Femur (tissue), 1 donor: ENCODE measurements around the gene P2RX7.
A peak's percentile ranks its signal among the peaks of the same experiment; 100 is the strongest.

Experiments used
- DNase-seq: peaks from one replicate; pipeline ENCODE4 v3.0.0-alpha.2; 2017

The P2RX7 gene

DNA sequence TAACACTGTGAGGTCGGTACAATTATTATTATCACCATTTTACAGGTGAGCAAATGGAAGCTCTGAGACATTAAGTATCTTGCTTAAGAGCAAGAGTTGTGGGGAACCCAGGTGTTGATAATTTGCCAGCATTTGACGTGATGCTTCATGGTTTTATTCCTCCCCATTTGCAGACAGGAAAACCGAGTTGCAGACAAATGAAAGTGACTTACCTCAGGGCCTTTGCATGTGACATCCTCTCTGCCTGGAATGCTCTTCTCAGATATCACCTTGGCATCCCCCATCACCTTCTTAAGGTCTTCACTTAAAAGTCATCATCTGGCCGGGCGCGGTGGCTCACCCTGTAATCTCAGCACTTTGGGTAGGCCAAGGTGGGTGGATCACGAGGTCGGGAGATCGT lies 21.0 kb upstream of the P2RX7 start:
- DNase-seq, result no peak

DNA sequence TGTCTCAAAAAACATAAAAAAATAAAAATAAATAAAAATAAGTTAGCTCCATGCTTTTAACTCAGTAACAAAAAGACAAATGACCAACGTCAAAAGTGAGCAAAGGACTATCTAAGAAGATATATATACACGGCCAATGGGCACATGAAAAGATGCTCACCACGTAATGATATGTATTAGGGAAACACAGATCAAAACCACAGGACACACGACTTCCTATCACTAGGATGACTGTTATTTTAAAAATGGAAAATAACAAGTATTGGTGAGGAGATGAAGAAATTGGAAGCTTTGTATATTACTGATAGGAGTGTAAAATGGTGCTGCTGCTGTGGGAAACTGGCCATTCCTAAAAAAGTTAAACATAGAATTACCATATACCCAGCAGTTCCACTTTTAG lies 20.2 kb upstream of the P2RX7 start:
- no peak for DNase-seq

DNA sequence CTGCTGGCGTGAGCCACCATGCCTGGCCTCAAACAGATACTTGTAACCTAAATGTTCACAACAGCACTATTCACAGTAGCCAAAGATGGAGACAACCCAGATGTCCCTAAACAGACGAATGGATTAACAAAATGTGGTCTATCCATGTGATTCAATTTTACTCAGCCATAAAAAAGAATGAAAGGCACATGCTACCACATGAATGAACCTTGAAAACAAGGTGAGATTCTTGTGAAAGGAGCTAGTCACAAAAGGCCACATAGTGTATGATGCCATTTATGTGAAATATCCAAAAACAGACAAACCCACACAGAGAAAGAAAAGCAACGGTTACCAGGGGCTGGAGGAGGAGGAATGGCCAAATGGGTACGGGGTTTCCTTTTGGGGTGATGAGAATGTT lies 19.6 kb upstream of the P2RX7 start:
- no peak for DNase-seq

DNA sequence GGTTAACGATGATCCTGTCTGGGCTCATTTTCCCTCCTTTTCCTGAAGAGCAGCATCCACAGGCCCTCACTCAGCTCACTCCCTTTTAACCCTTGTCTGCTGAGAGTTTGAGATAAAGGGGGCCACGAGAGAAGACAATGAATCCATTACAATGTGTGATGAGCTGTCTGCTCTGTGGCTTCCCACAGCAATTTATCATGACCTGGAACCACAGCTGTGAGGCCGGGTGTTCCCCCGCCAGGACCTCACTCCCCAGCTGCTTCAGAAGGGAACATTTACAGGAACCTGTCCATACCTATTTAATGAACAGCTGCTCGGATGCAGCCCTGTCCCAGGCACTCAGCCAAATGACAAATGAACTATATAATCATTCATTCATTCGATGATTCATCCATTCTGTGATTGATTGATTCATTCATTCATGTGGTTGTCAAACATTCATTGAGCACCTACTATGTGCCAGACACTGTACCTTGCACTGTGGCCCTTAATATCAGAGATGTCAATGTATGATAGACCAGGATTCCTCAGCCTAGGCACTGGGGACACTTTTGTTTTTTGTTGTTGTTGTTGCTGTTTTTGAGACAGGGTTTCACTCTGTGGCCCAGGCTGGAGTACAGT lies 18.5 kb upstream of the P2RX7 start:
- no peak for DNase-seq

DNA sequence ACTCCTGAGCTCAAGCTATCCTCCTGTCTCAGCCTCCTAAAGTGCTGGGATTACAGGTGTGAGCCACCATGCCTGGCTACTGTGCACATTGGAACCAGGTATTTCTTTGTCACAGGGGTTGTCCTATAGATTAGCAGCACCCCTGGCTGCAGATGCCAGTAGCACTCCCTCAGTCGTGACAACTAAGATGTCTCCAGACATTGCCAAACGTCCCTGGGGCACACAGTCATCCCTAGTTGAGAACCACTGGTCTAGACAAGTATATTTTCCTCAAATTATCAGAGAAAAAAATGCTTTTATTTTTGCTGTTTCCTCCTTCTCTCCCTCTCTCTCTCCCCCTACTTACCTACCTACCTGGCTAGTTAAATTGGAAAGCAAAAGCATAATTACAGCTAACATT lies 17.9 kb upstream of the P2RX7 start:
- DNase-seq, result no peak

DNA sequence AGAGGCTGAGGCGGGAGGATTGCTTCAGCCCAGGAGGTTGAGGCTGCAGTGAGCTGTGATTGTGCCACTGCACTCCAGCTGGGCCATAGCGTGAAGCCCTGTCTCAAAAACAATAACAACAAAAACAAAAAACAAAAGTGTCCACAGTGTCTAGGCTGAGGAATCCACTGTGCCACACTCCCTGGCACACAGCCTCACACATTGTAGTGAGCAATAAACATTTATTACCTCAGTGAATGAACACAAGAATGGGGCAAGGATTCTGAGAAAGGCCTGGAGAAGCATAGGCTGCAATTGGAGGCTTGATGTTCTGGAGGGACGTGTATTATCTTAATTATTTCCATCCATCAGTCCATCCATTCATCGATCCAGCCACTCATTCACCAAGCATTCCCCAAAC lies 17.1 kb upstream of the P2RX7 start:
- no peak for DNase-seq

DNA sequence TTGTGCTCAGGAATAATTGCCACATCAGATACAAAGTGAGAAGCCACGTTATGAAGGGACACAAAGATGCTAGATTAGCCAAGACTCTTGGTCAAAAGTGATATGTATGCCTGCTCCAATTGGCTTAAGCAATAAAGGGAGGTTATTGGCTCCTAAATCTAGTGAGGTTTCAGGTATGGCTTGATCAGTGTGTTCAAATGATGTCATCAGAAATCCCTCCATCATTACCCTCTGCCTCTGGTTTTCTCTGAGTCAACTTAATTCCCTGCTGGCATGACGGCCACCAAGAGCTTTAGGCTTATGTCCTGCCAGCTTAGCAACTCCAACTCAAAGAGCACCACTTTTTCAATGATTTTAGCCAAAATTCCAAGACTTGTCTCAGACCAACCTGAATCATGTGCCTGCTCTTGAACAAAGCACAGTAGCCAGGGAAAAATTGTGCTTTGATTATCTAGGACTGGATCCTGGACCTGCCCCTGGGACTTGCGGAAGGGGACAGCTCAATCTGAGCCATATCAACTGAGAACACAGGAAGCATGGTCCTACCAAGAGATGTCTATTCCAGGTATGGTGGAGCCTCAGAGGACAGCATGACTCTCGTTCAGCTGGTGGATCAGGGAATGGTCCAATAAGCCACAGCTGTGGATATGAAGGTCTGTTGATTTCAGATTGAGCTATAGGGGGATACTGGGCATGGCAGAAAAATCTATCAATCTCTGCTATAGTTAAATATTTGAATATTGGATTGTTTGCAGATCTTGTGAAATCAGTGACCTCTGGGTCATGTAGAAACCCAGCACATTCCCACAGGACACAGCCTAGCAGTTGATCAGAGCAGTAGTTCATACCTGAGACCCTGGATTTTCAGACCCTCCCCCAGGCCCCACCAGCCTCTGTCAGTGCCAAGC lies 16.1 kb upstream of the P2RX7 start:
- DNase-seq, result no peak

DNA sequence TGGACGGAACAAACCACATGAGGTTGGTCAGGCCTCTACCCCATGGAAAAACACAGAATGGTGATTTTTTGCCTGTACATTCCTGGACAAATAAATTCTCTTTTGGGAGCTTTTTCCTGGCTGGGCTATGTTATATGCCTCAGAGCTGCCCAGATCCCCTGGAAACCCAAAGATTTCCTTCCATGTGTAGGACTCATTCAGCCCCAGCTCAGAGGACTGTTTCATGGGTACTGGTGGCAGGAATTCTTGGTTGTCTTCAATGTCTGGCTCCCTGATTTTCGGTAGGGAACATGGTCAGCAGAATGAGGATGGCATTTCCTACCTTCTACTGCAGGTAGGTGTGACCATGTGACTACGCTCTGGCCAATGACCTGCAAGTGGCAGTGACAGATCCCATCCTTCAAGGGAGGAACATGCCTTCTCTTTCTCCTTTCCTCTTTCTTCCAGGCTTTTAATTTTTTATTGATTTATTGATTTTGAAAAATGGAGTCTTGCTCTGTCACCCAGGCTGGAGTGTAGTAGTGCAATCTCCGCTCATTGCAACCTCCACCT lies 15.4 kb upstream of the P2RX7 start:
- no peak for DNase-seq

DNA sequence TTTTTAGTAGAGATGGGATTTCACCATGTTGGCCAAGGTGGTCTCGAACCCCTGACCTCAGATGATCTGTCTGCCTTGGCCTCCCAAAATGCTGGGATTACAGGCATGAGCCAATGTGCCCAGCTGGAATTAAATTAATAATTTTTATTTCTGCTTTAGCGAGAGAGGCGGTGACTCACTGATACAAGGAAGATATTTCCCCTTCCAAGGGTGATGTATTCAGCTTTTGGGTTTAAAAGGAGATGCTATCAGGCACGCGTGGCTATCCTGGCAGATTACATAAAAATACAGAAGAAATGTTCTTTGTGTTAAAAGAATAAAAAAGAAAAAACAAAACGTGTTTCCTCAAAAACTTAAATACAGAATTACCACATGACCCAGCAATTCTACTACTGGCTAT lies 12.4 kb upstream of the P2RX7 start:
- no peak for DNase-seq

DNA sequence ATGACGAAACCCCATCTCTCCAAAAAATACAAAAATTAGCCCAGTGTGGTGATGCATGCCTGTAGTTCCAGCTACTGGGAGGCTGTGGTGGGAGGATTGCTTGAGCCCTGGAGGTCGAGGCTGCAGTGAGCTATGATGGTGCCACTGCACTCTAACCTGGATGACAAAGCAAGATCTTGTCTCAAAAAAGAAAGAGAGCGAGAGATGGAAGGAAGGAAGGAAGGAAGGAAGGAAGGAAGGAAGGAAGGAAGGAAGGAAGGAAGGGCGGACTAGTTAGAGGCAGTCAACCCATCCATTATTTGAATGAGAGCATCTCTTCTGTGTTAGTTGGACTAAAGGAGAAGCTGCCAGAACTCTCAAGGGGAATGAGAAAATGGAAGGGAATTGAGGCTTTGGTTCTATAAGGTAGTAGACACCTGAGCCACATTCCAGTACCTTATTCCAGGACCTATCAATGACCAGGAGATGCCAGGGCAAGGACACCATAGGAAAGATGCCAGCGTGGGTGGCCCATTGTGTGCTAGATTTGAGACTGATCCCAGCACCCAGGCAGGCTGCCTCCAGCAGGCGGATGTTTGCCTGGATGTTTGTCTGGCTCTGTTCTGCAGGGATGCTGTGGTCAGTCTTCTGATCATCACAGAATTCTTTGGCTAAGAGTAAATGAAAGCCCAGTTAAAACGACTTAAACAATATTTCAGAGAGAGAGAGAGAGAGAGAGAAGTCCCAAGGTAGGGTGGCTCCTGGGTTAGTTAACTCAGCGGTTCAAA lies 11.5 kb upstream of the P2RX7 start:
- DNase-seq, result no peak

DNA sequence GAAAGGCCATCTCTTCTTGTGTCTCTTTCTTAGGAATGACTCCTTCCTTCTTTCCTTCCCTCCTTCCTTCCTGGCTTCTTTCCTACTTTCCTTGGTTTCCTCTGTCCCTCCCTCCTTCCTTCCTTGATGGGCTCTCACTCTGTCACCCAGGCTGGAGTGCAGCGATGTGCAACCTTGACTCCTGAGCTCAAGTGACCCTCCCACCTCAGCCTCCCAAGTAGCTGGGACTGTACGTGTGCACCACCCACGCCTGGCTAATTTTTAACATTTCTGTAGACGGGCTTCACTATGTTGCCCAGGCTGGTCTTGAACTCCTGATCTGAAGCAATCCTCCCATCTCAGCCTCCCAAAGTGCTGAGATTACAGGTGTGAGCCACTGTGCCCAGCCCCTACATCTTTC lies 10.9 kb upstream of the P2RX7 start:
- DNase-seq, result no peak

DNA sequence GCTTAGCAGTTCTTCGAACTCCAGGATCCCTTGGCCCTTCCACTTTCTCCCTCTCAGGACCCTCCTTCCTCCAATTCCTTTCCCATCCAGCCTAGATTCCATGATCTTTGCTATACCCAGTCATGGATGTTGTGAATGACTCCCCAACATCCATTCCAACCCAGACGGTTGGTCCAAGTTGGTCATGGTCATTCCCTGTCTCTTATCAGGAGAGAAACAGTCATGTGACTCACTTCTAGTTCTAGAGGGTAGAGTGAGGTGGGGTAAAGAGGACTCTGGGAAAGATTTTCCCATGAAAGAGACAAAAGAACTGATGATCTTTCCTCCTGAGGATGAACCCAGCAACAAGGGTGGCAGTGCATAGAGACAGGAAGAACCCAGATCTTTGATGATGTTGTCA lies 9.2 kb upstream of the P2RX7 start:
- no peak for DNase-seq

DNA sequence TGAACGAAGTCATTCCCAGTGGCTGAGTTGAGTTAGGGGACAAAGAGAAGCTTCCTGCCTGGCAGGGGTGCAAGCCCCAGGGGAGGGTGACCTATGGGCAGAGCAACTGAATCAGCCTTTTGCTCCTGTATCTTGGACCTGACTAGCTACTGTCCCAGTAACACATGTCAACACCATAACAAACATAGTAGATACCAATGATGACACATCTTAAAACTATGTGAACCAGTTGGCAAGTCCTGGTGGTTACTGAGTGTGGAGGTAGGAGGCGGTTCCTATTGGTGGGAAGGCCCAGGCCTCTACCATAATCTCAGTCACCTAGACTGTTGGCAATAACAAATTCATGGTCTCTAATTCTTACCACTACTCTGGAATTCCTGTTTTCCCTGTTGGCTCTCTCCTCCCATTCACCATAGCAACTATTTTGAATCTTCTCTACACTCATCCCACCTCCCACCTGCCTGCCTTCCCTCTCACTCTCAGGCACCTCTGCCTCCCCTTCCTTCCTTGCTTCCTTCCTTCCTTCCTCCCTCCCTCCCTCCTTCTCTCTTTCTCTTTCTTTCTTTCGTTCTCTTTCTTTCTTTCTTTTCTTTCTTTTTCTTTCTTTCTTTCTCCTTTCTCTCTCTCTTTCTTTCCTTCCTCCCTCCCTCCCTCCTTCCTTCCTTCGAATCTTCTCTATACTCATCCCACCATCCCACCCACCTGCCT lies 8.1 kb upstream of the P2RX7 start:
- DNase-seq, result no peak

DNA sequence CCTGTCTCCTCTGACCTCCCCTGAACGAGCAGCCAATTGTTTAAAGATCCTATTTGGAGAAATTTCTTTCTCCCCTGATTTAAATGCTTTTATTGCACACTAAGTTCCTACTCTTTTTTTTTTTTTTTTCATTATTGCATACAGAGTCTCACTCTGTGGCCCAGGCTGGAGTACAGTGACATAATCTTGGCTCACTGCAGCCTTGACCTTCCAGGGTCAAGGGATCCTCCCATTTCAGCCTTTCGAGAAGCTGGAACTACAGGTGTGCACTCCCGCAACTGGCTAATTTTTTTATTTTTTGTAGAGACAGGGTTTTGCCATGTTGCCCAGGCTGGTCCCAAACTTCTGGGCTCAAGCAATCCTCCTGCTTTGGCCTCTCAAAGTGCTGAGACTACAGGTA lies 5.2 kb upstream of the P2RX7 start:
- DNase-seq, result no peak

DNA sequence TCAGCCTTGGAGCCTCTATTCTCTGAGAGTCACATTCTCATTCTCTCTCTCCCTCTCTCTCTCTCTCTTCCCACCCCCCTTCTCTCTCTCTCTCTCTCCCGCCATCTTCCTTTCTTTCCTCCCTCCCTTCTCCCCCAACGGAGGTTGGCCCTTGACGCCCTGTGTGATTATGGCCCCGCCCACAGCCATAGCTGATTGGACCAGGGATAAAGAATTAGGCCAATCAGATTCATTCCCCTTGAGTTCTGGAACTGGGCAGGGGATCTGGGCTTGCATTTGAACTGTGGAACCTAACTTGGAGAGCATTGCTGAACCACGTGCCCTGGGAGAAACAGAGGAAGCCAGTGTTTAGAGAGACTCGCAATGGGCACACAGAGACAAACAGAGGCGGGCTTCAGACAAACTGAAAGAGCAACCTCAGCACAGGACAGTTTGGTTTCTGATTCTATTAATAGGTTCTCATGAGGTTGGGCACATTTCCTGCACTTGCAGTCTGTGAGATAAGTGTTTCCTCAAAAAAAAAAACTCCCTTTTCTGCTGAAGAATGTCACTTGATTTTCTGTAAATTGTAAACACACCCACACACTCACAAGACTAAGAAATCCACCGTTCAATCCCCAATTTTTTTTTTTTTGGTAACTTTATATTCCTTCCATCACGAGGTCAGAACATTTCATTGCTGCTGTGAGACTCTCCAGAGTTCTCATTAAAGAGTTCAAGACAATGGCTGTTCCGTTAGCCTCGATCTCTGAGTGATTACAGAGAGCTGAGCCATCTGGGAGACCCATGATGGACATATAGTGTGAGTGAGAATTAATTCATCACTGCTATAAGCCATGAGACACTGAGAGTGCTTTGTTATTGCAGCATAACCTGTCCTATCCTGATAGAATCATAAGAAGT lies 3.5 kb upstream of the P2RX7 start:
- DNase-seq, result peak; percentile 73

DNA sequence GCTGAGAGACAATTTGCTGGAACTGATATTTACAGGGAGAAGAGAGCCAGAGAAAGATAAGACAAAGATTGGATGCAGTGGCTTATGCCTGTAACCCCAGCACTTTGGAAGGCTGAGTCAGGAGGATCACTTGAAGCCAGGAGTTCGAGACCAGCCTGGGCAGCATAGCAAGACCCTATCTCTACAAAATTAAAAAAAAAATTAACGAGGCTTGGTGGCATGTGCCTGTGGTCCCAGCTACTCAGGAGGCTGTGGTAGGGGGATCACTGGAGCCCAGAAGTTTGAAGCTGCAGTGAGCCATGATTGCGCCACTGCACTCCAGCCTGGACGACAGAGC lies 2.9 kb upstream of the P2RX7 start:
- no peak for DNase-seq

DNA sequence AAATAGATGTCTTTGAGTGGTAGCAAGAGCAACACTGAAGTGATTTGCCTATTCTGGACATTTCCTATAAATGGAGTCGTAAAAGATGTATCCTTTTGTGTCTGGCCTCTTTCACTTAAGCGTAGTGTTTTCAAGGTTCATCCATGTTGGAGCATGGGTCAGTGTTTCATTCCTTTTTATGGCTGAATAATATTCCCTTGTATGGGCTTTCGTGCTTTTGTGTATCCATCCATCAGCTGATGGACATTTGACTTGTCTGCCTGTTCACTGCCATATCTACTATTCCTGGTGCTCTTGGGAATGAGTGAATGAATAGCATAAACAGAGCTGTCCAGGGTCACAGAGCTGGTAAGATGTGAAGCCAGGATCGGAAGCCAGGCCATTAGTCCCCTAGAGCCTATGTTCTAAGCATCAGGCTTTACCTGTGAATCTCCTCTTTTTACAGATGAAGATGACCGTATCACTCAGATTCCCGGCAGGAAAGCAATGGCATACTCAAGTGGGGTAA lies 1.8 kb upstream of the P2RX7 start:
- DNase-seq, result no peak

DNA sequence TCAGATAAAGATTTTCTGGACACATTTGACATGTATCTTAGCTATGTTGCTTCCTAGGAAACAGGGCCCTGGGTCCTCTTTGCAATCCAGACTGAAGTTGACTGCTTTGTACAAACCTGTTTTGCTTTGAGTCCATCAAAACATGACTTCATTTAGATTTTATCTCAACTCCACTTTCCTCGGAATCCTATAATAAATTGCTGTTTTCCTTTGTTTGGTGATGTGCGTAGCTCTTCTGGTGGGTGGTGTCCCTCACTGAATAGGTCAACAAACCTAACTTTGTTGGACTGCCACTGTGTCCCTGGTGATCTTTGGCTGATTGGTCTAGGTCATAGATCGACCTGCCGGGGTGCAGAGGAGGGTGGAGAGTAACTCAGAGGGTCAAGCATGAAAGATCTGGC lies 735 bp upstream of the P2RX7 start:
- no peak for DNase-seq

DNA sequence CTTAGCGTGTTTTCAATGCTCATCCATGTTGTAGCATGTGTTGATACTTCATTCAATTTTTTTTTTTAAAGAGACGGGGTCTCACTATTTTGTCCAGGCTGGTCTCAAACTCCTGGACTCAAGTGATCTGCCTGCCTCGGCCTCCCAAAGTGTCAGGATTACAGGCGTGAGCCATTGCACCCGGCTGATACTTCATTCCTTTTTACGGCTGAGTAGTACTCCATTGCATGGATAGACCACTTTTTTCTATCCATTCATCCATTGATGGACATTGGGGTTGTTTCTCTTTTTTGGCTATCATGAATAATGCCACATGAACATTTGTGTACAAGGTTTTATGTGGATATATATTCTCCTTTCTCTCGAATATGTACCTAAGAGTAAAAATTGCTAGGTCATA lies 1.2 kb downstream of the P2RX7 start:
- no peak for DNase-seq

DNA sequence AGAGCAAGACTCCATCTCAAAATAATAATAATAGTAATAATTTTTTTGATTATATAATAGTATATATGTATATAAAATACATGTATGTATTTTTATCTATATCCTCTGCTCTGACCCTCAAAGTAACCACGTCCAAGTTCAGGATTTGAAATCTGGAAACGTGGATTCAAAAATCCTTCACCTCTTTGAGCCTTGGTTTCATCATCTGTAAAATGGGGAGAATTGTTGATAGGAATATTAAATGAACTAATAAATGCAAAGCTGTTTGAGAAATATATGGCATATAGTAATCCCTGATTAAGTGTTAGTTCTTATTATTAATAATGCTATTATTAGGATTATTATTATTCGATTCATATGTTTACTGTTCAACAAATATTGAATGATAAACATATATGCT lies 2.6 kb downstream of the P2RX7 start:
- no peak for DNase-seq

DNA sequence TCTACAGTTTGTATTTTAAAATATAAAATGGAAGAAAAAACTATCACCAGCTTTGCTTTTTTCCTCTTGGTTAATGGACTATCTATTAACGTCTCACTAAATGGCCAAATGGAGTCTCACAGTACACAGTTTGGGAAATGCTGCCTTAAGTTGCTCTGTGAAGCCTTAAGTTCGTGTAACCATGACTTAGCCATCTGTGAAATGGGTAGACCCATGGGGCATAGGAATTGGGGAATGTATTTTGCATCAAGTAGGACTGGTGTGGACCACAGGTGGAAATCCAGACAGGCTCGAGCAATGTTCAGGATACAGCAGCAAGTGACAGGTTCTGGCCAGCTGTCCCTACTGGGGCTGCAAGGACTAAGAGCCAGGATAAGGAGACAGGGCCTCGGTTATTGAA lies 4.8 kb downstream of the P2RX7 start:
- no peak for DNase-seq

DNA sequence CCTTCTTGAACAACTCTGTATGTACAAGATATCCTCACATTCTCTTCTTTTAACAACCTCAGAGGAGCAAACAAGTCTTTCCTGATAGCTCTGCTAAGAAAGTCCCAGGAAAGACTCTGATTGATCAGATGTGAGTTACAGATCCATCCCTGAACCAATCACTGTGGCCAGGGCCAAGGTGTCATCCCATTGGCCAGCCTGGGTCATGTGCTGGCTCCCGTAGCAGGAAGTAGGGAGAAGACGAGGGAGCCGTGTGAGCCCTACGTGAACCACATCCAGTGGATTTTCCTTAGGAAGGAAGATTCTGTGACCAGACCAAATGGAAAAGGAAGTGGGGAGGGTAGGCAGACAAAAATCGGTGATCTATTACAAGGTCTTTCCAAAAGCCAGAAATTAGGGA lies 5.6 kb downstream of the P2RX7 start:
- no peak for DNase-seq
